ENCODE data around the gene TBPL1.

DNA sequence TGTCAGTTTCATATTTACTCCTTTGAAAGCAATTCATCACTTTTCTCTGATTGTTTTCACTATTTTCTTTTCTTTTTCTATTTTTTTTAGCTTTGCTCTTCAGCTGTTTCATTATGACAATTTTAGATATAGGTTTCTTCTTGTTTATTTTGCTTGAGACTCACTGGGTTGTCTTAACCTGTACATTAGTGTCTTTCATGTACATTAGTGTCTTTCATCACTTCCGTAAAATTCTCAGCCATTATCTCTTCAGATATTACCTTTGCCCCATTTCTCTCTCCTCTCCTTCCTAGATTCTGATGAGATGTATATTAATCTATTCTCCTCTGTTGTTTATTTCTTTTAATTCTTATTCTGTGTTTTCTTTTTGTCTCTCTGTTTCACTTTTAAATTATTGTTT lies 14.5 kb upstream of the TBPL1 start:
- TF ChIP-seq, protein P1, sequence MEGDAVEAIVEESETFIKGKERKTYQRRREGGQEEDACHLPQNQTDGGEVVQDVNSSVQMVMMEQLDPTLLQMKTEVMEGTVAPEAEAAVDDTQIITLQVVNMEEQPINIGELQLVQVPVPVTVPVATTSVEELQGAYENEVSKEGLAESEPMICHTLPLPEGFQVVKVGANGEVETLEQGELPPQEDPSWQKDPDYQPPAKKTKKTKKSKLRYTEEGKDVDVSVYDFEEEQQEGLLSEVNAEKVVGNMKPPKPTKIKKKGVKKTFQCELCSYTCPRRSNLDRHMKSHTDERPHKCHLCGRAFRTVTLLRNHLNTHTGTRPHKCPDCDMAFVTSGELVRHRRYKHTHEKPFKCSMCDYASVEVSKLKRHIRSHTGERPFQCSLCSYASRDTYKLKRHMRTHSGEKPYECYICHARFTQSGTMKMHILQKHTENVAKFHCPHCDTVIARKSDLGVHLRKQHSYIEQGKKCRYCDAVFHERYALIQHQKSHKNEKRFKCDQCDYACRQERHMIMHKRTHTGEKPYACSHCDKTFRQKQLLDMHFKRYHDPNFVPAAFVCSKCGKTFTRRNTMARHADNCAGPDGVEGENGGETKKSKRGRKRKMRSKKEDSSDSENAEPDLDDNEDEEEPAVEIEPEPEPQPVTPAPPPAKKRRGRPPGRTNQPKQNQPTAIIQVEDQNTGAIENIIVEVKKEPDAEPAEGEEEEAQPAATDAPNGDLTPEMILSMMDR (IDR thresholded peaks at IDR 0.05), result no peak
- TF ChIP-seq POLR2A (IDR thresholded peaks at IDR 0.05) (no peak), EP300 (IDR thresholded peaks at IDR 0.05) (no peak), POLR2AphosphoS5 (IDR thresholded peaks at IDR 0.05) (no peak)
